B cell (primary cell): ENCODE results near the gene APRT. TPM values are rescaled to one million over a fixed set of nuclear protein-coding genes. Genes with fewer than 3 reads are reported as not detected.

Source experiments
- ATAC-seq: fragments of 200-7000 bp; cut with Tn5 transposase; one replicate; pipeline ENCODE4 v1.10.0; 2021; ENCODE audit warnings: low read depth, mild to moderate bottlenecking, moderate number of reproducible peaks, moderate library complexity
- CTCF ChIA-PET: fragments of 350-600 bp; sonication (Branson Sonifier 250); formaldehyde crosslinking; loops from one replicate; lab custom pipeline; 2021; ENCODE audit warnings: antibody characterized with exemption, inconsistent platforms; lab: Charles Lee
- POLR2A ChIA-PET: fragments of 350-600 bp; sonication (Branson Sonifier 250); formaldehyde crosslinking; loops from one replicate; lab custom pipeline; 2021; ENCODE audit warnings: antibody characterized with exemption; lab: Charles Lee
- DNase-seq: peaks from one replicate; pipeline ENCODE4 v3.0.0; 2013
- H2AFZ ChIP-seq: 2 replicates; pipeline ENCODE4 v1.6.1; 2012; ENCODE audit warnings: mild to moderate bottlenecking, low read depth, low read length; ENCODE audit not compliant: insufficient read depth, poor library complexity, severe bottlenecking
- H3K27ac ChIP-seq, 2 donors: 1 replicate in 1 of 2; 2 replicates in 1 of 2; pipeline ENCODE4 v1.5.1; 2012 to 2013; ENCODE audit warnings: low read length in 2 of 2, mild to moderate bottlenecking in 2 of 2, moderate library complexity in 1 of 2
- H3K27me3 ChIP-seq, 4 experiments: fragments of 200-600 bp in 1 of 4; sonication (generic) in 1 of 4; replicated peaks in 1 of 4; 1 replicate in 2 of 4; 2 replicates in 2 of 4; pipeline versions ENCODE4 v1.6.1 to v1.7.0; 2013 to 2016; ENCODE audit warnings: low read length in 3 of 4, mild to moderate bottlenecking in 2 of 4, mixed read lengths in 1 of 4, moderate library complexity in 1 of 4; ENCODE audit not compliant: insufficient read depth in 4 of 4, control insufficient read depth in 3 of 4; ENCODE audit errors: control extremely low read depth in 1 of 4
- H3K36me3 ChIP-seq, 2 experiments: replicated peaks in 1 of 2; 1 replicate in 1 of 2; 2 replicates in 1 of 2; pipeline versions ENCODE4 v1.6.1 to v1.7.1; 2013; ENCODE audit warnings: low read length in 1 of 2; ENCODE audit not compliant: insufficient read depth in 2 of 2, control insufficient read depth in 1 of 2; ENCODE audit errors: control extremely low read depth in 1 of 2, extremely low read depth in 1 of 2
- H3K4me1 ChIP-seq, 2 donors: fragments of 200-600 bp in 1 of 2; sonication (generic) in 1 of 2; 1 replicate in 1 of 2; 2 replicates in 1 of 2; pipeline versions ENCODE4 v1.5.1 to v1.6.1; 2013 to 2017; ENCODE audit warnings: low read length in 2 of 2; ENCODE audit not compliant: control insufficient read depth in 2 of 2, insufficient read depth in 2 of 2
- H3K4me2 ChIP-seq: replicated peaks from 2 replicates; pipeline ENCODE3; 2012; ENCODE audit warnings: mild to moderate bottlenecking, low read depth, low read length; ENCODE audit not compliant: poor library complexity, severe bottlenecking
- H3K4me3 ChIP-seq, 5 experiments: fragments of 200-600 bp in 1 of 5; sonication (generic) in 1 of 5; 1 replicate in 3 of 5; 2 replicates in 2 of 5; pipeline versions ENCODE4 v1.5.1 to v1.7.0; 2011 to 2016; ENCODE audit warnings: low read length in 4 of 5, mild to moderate bottlenecking in 4 of 5, low read depth in 2 of 5, control low read depth in 1 of 5, moderate library complexity in 1 of 5; ENCODE audit not compliant: insufficient read depth in 1 of 5; ENCODE audit errors: control extremely low read depth in 1 of 5, extremely low read depth in 1 of 5
- H3K79me2 ChIP-seq: fragments of 200-600 bp; sonication (generic); one replicate; pipeline ENCODE4 v1.6.0; 2016; ENCODE audit warnings: low read length; ENCODE audit not compliant: control insufficient read depth, insufficient read depth
- H3K9ac ChIP-seq: fragments of 200-600 bp; sonication (generic); 2 replicates; pipeline ENCODE4 v1.6.1; 2017; ENCODE audit warnings: mild to moderate bottlenecking, low read length, moderate library complexity
- H3K9me3 ChIP-seq, 3 donors: one replicate each; pipeline versions ENCODE4 v1.6.1 to v1.7.1; 2013; ENCODE audit warnings: low read length in 2 of 3; ENCODE audit not compliant: control insufficient read depth in 2 of 3, insufficient read depth in 1 of 3; ENCODE audit errors: control extremely low read depth in 1 of 3
- H4K20me1 ChIP-seq: 2 replicates; pipeline ENCODE4 v1.6.0; 2012; ENCODE audit warnings: mild to moderate bottlenecking, low read length; ENCODE audit not compliant: insufficient read depth, control insufficient read depth, poor library complexity, severe bottlenecking
- H3K27ac Mint-ChIP-seq: one replicate; pipeline ENCODE4 v1.8.0; 2021; ENCODE audit warnings: mixed read lengths
- H3K27me3 Mint-ChIP-seq: one replicate; pipeline ENCODE4 v1.8.0; 2021; ENCODE audit warnings: mixed read lengths
- H3K4me1 Mint-ChIP-seq: one replicate; pipeline ENCODE4 v1.8.0; 2021; ENCODE audit warnings: mixed read lengths
- H3K4me3 Mint-ChIP-seq: one replicate; pipeline ENCODE4 v1.8.0; 2021; ENCODE audit warnings: mixed read lengths
- H3K9me3 Mint-ChIP-seq: one replicate; pipeline ENCODE4 v1.8.0; 2022; ENCODE audit warnings: mixed read lengths; ENCODE audit not compliant: insufficient read depth
- EZH2 ChIP-seq: IDR thresholded peaks from 2 replicates; pipeline ENCODE4 v1.6.1; 2012; ENCODE audit warnings: borderline replicate concordance, low read depth, mild to moderate bottlenecking, moderate library complexity, low read length; ENCODE audit not compliant: insufficient read depth, poor library complexity, severe bottlenecking
- WGBS: methylation state at CpG from one replicate; pipeline ENCODE4 v1.1.5; 2013; ENCODE audit warnings: missing lambda C conversion rate; ENCODE audit not compliant: insufficient coverage; 5-methylcytosine and 5-hydroxymethylcytosine counted together
- intact Hi-C: fragments of 100-400 bp; cut with micrococcal nuclease; formaldehyde crosslinking; loops from one replicate; pipeline ENCODE4 v1.10.0; 2022
- polyA plus RNA-seq: library from polyadenylated mRNA; depleted of rRNA; stranded (reverse); fragments of >200 nt; gene quantifications from 2 replicates; pipeline ENCODE4 v1.2.3, GENCODE V29; 2012
- total RNA-seq, 2 donors: library from RNA; stranded (reverse); fragments of 120-200 nt in 1 of 2; gene quantifications; 1 replicate in 1 of 2; 2 replicates in 1 of 2; pipeline versions ENCODE4 v1.2.3 to v1.2.4, GENCODE V29; 2013 to 2022
- TF ChIP-seq, protein P1 (sequence below): fragments of 200-600 bp; IDR thresholded peaks from one replicate; pipeline ENCODE4 v1.8.0; 2022; ENCODE audit warnings: antibody characterized with exemption, mild to moderate bottlenecking

The APRT gene
- total and polyA plus RNA-seq, 2 donors (not counting 1 experiment from before 2014, with no cell fraction given) = 124 to 161 TPM

DNA sequence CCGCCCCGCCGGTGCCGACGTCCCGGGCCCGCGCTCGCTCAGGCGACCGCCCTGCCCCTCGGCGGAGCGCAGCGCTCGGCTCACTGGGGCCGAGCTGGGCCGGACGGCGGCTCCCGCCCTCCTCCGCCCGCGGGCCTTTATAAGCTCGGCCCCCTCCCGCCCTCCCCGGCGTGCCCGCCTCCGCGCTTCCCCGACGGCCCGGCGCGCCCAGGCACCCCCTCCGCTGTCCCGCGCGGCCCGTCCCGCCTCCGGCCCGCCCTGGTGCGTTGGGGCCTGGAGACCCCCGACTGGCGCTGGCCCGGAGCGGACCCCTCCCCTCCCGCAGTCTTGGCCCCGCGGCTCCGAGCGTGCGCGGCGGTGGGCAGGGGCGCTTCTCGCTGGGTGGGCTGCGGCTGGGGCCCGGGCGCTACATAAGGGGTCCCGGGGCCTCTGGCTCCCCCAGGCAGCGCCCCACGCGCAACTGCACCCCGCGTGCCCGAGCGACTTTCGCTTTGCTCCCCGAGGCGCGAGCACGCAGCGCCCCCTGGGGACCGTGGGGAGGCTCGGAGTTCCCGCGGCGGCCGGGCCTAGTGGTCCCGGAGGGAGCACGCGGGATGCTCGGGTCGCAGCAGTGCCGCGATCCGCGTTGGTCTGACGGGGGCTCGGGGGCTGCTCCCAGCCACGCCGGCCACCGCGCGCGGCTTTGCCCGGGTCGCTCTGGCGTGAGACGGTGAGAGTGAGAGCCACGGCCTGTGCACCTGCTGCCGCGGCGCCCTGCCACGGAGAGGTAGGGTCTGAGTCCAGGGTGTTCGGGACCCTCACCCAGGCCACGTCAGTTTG, 26.4 kb downstream of the APRT start, which contains the start of gene PIEZO1:
Gene PIEZO1, minus strand, starts transcription at position 115 of the 819 bp plus-strand sequence. CDS start 256 bp downstream, outside the sequence.
- Histone ChIP-seq H3K79me2 (peaks cover 11% of the 10 kb centered on the region), H3K4me2 (peak within 1 kb of the TSS; percentile 95), H3K9me3 (no peaks in the 10 kb centered on the region), H3K4me1 (peaks cover 52 to 55% of the 10 kb centered on the region in 2 donors), H3K27me3 (no peaks in the 10 kb centered on the region), H2AFZ (peak within 1 kb of the TSS; percentile 82), H3K36me3 (no peaks in the 10 kb centered on the region), H4K20me1 (peaks cover 19% of the 10 kb centered on the region), H3K27ac (peak within 1 kb of the TSS; percentile 26 to 77), H3K4me3 (peak within 1 kb of the TSS in 4 of 5 experiments; percentile 48 to 71 (median 64)), H3K9ac (peak within 1 kb of the TSS; percentile 65)
- TF ChIP-seq, protein P1, sequence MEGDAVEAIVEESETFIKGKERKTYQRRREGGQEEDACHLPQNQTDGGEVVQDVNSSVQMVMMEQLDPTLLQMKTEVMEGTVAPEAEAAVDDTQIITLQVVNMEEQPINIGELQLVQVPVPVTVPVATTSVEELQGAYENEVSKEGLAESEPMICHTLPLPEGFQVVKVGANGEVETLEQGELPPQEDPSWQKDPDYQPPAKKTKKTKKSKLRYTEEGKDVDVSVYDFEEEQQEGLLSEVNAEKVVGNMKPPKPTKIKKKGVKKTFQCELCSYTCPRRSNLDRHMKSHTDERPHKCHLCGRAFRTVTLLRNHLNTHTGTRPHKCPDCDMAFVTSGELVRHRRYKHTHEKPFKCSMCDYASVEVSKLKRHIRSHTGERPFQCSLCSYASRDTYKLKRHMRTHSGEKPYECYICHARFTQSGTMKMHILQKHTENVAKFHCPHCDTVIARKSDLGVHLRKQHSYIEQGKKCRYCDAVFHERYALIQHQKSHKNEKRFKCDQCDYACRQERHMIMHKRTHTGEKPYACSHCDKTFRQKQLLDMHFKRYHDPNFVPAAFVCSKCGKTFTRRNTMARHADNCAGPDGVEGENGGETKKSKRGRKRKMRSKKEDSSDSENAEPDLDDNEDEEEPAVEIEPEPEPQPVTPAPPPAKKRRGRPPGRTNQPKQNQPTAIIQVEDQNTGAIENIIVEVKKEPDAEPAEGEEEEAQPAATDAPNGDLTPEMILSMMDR = peak; percentile 87
- TF ChIP-seq EZH2 = no peak
- Mint-ChIP-seq H3K4me3 (peak within 1 kb of the TSS; percentile 73), H3K4me1 (peaks cover 47% of the 10 kb centered on the region), H3K27me3 (no peaks in the 10 kb centered on the region), H3K27ac (peak within 1 kb of the TSS; percentile 77), H3K9me3 (no peaks in the 10 kb centered on the region)
- CTCF ChIA-PET = interaction anchor here (0.6 to 9.9 kb wide), 7 partner anchors 16 to 104 kb away, joined by 3 to 138 read pairs (median 4); no protein-coding TSS in a partner anchor
- 2% methylated on average over 110 of the region's 110 CpGs for WGBS
- DNase-seq (peak; percentile 89), ATAC-seq (peak; percentile 36)
- intact Hi-C loops = loop anchor here (1.0 to 10.0 kb wide), 7 partner anchors 17 to 331 kb away; partner anchors contain the start of genes CDT1, IL17C, TRAPPC2L and ZFPM1
- POLR2A ChIA-PET = interaction anchor here (1.0 to 2.6 kb wide), 3 partner anchors 15 to 48 kb away, joined by 3 to 12 read pairs (median 6); no protein-coding TSS in a partner anchor

DNA sequence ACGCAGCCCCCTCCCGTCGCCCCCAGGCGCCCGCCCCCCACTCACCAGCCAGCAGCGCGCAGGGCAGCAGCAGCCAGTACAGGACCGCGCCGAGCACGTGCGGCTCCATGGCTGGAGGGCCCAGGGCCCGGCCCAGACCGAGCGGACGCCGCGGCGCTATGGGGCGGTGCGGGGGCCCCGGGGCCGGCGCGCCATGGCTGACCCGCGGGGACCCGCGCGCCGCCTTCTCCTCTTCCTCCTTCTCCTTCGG, 26.9 kb downstream of the APRT start:
- Histone ChIP-seq H4K20me1 (peaks cover 25% of the 10 kb centered on the region), H3K9ac (peak overlapping the region; percentile 65), H3K36me3 (no peaks in the 10 kb centered on the region), H3K4me2 (peak overlapping the region; percentile 95), H3K4me3 (peak overlapping the region in 4 of 5 experiments; percentile 48 to 71 (median 64)), H2AFZ (peak overlapping the region; percentile 54), H3K27ac (peak overlapping the region in 1 of 2 donors; percentile 49), H3K9me3 (no peaks in the 10 kb centered on the region), H3K27me3 (no peaks in the 10 kb centered on the region), H3K4me1 (peaks cover 52 to 55% of the 10 kb centered on the region in 2 donors), H3K79me2 (peaks cover 16% of the 10 kb centered on the region)
- intact Hi-C loops = loop anchor here (1.0 to 10.0 kb wide), 9 partner anchors 18 to 432 kb away; partner anchors contain the start of genes CDT1, IL17C, TRAPPC2L and ZC3H18
- peak; percentile 14 for ATAC-seq
- H3K9me3 Mint-ChIP-seq = no peaks in the 10 kb centered on the region
- peak overlapping the region; percentile 73 for H3K4me3 Mint-ChIP-seq
- DNase-seq = no peak
- CTCF ChIA-PET = interaction anchor here (1.0 to 9.9 kb wide), 11 partner anchors 14 to 73 kb away, joined by 4 to 138 read pairs (median 6); partner anchors contain the start of gene APRT
- WGBS = under 1% methylated on average over 29 of the region's 32 CpGs
- H3K27ac Mint-ChIP-seq = no peak overlapping the region
- POLR2A ChIA-PET = interaction anchor here (1.0 to 2.6 kb wide), 3 partner anchors 15 to 47 kb away, joined by 3 to 12 read pairs (median 6); no protein-coding TSS in a partner anchor
- no peaks in the 10 kb centered on the region for H3K27me3 Mint-ChIP-seq
- no peak for TF ChIP-seq EZH2
- H3K4me1 Mint-ChIP-seq = peaks cover 47% of the 10 kb centered on the region
